Mesendoderm (in vitro differentiated cells): ENCODE measurements around the gene ADGRL3.

Source experiments
- DNase-seq: peaks from one replicate; pipeline ENCODE4 v3.0.0; 2013
- H2AK5ac ChIP-seq: 2 replicates; pipeline ENCODE4 v1.6.1; 2013; ENCODE audit warnings: low read length, inconsistent platforms
- H2BK120ac ChIP-seq: 2 replicates; pipeline ENCODE4 v1.6.1; 2013; ENCODE audit warnings: low read depth, mild to moderate bottlenecking, low read length, moderate library complexity, mixed read lengths
- H2BK15ac ChIP-seq: replicated peaks from 2 replicates; pipeline ENCODE4 v1.6.1; 2013; ENCODE audit warnings: low read depth, mild to moderate bottlenecking, moderate library complexity
- H2BK5ac ChIP-seq: 2 replicates; pipeline ENCODE4 v1.6.1; 2013; ENCODE audit warnings: low read length, inconsistent platforms
- H3K18ac ChIP-seq: 2 replicates; pipeline ENCODE4 v1.6.1; 2013; ENCODE audit warnings: mild to moderate bottlenecking, low read length, mixed read lengths
- H3K23ac ChIP-seq: one replicate; pipeline ENCODE4 v1.6.1; 2013; ENCODE audit warnings: low read length
- H3K27ac ChIP-seq: 2 replicates; pipeline ENCODE4 v1.5.1; 2013; ENCODE audit warnings: low read depth, mild to moderate bottlenecking, inconsistent platforms, low read length, moderate library complexity
- H3K27me3 ChIP-seq: 2 replicates; pipeline ENCODE4 v1.6.1; 2013; ENCODE audit warnings: low read length, control low read depth, mild to moderate bottlenecking, inconsistent platforms; ENCODE audit not compliant: insufficient read depth, poor library complexity
- H3K36me3 ChIP-seq: 2 replicates; pipeline ENCODE4 v1.6.1; 2013; ENCODE audit warnings: low read length, inconsistent platforms; ENCODE audit not compliant: control insufficient read depth, insufficient read depth
- H3K4ac ChIP-seq: one replicate; pipeline ENCODE4 v1.6.1; 2013; ENCODE audit warnings: low read depth, mild to moderate bottlenecking, low read length, moderate library complexity
- H3K4me1 ChIP-seq: 2 replicates; pipeline ENCODE4 v1.6.1; 2013; ENCODE audit warnings: low read depth, low read length, inconsistent platforms; ENCODE audit not compliant: control insufficient read depth
- H3K4me2 ChIP-seq: 2 replicates; pipeline ENCODE4 v1.6.1; 2013; ENCODE audit warnings: low read length
- H3K4me3 ChIP-seq: 2 replicates; pipeline ENCODE4 v1.5.1; 2013; ENCODE audit warnings: mild to moderate bottlenecking, low read length
- H3K56ac ChIP-seq: one replicate; pipeline ENCODE4 v1.6.1; 2013; ENCODE audit warnings: low read length
- H3K79me1 ChIP-seq: 2 replicates; pipeline ENCODE4 v1.6.1; 2013; ENCODE audit warnings: low read length, inconsistent platforms
- H3K79me2 ChIP-seq: 2 replicates; pipeline ENCODE4 v1.6.1; 2013; ENCODE audit warnings: mild to moderate bottlenecking, low read length; ENCODE audit not compliant: control insufficient read depth, insufficient read depth
- H3K9ac ChIP-seq: 2 replicates; pipeline ENCODE4 v1.6.1; 2013; ENCODE audit warnings: low read length, inconsistent platforms
- H4K5ac ChIP-seq: one replicate; pipeline ENCODE4 v1.6.1; 2013; ENCODE audit warnings: low read length
- H4K8ac ChIP-seq: one replicate; pipeline ENCODE4 v1.6.1; 2013; ENCODE audit warnings: low read depth, mild to moderate bottlenecking, control low read depth, low read length, moderate library complexity
- WGBS: extraction: QIAGEN DNeasy Blood & Tissue Kit; methylation state at CpG from one replicate; pipeline ENCODE4 v1.1.7; 2013; ENCODE audit warnings: low lambda C conversion rate, missing lambda C conversion rate; ENCODE audit not compliant: insufficient coverage; ENCODE audit errors: extremely low coverage; 5-methylcytosine and 5-hydroxymethylcytosine counted together

ADGRL3 gene

DNA sequence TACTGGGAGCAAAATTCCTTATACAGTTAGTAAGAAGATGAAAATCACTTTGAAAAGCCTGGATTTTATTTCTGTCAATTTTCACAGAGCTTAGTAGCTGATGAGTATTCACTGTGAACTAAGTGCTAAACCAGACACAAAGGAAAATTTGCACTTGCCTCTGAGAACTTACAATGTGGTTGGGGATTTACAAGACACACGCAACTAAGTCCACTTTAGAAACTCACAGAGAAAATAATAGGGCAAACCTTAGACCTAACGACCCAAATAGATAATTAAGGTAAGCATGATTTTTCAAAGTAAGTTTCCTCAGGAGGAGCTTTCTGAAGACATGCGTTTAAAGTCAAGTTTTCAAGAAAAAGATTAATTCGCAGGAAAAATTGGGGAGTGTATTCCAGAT, 708.9 kb downstream of the ADGRL3 start:
- Histone ChIP-seq H3K9ac (no peak overlapping the region), H3K79me2 (no peaks in the 10 kb centered on the region), H3K18ac (no peak overlapping the region), H3K4ac (no peak overlapping the region), H3K56ac (no peak overlapping the region), H3K23ac (no peak overlapping the region), H4K8ac (no peak overlapping the region), H2AK5ac (no peak overlapping the region), H3K79me1 (no peaks in the 10 kb centered on the region), H4K5ac (no peak overlapping the region), H2BK5ac (no peak overlapping the region), H2BK15ac (no peak overlapping the region), H3K27me3 (no peaks in the 10 kb centered on the region), H3K27ac (no peak overlapping the region), H2BK120ac (no peak overlapping the region), H3K36me3 (no peaks in the 10 kb centered on the region), H3K4me3 (no peak overlapping the region), H3K4me1 (peaks cover 2% of the 10 kb centered on the region), H3K4me2 (no peak overlapping the region)
- no CpG with 5 or more reads among the region's 4 CpGs for WGBS
- DNase-seq, result no peak

- no peak overlapping the region for H3K4me2 ChIP-seq
- H3K18ac ChIP-seq, result no peak overlapping the region
- no CpG with 5 or more reads among the region's 2 CpGs for WGBS
- no peaks in the 10 kb centered on the region for H3K27me3 ChIP-seq
- no peak overlapping the region for H2BK5ac ChIP-seq
- DNase-seq, result peak; percentile 23
- H2BK15ac ChIP-seq, result no peak overlapping the region
- no peak overlapping the region for H3K4ac ChIP-seq
- no peaks in the 10 kb centered on the region for H3K79me2 ChIP-seq
- H3K4me3 ChIP-seq, result no peak overlapping the region
- no peak overlapping the region for H4K5ac ChIP-seq
- H3K36me3 ChIP-seq, result no peaks in the 10 kb centered on the region
- H3K4me1 ChIP-seq, result peaks cover 2% of the 10 kb centered on the region
- no peak overlapping the region for H3K27ac ChIP-seq
- H3K23ac ChIP-seq, result no peak overlapping the region
- no peaks in the 10 kb centered on the region for H3K79me1 ChIP-seq
- H4K8ac ChIP-seq, result no peak overlapping the region
- H3K56ac ChIP-seq, result no peak overlapping the region
- H2AK5ac ChIP-seq, result no peak overlapping the region
- no peak overlapping the region for H3K9ac ChIP-seq
- no peak overlapping the region for H2BK120ac ChIP-seq
These were observed 711.2 kb downstream of the ADGRL3 start for GRCh38 chr4:61911313-61911756.

- H3K18ac ChIP-seq, result no peak overlapping the region
- no peaks in the 10 kb centered on the region for H3K36me3 ChIP-seq
- H3K27ac ChIP-seq, result no peak overlapping the region
- no peaks in the 10 kb centered on the region for H3K79me1 ChIP-seq
- H3K27me3 ChIP-seq, result no peaks in the 10 kb centered on the region
- no peak overlapping the region for H3K4me3 ChIP-seq
- H3K4me1 ChIP-seq, result peaks cover 5% of the 10 kb centered on the region
- no peak overlapping the region for H4K5ac ChIP-seq
- no peak overlapping the region for H2BK5ac ChIP-seq
- no peak overlapping the region for H3K23ac ChIP-seq
- no peak overlapping the region for H3K4ac ChIP-seq
- H3K79me2 ChIP-seq, result no peaks in the 10 kb centered on the region
- WGBS, result no CpG with 5 or more reads among the region's 2 CpGs
- no peak overlapping the region for H2BK120ac ChIP-seq
- no peak overlapping the region for H2AK5ac ChIP-seq
- H2BK15ac ChIP-seq, result no peak overlapping the region
- H3K56ac ChIP-seq, result no peak overlapping the region
- no peak overlapping the region for H3K9ac ChIP-seq
- no peak for DNase-seq
- H4K8ac ChIP-seq, result no peak overlapping the region
- no peak overlapping the region for H3K4me2 ChIP-seq
These were observed 713.5 kb downstream of the ADGRL3 start for GRCh38 chr4:61913619-61914018.

GRCh38 chr4:61915501-61915900, 715.4 kb downstream of the ADGRL3 start:
- no peak overlapping the region for H3K23ac ChIP-seq
- no peak overlapping the region for H3K4me2 ChIP-seq
- H3K9ac ChIP-seq, result no peak overlapping the region
- no peaks in the 10 kb centered on the region for H3K36me3 ChIP-seq
- H3K56ac ChIP-seq, result no peak overlapping the region
- H2BK5ac ChIP-seq, result no peak overlapping the region
- H3K79me2 ChIP-seq, result no peaks in the 10 kb centered on the region
- H3K4me1 ChIP-seq, result peaks cover 5% of the 10 kb centered on the region
- H4K5ac ChIP-seq, result no peak overlapping the region
- no peak overlapping the region for H2BK15ac ChIP-seq
- H2AK5ac ChIP-seq, result no peak overlapping the region
- no peaks in the 10 kb centered on the region for H3K27me3 ChIP-seq
- no peak overlapping the region for H2BK120ac ChIP-seq
- WGBS, result no CpG with 5 or more reads among the region's 1 CpG
- H3K4ac ChIP-seq, result no peak overlapping the region
- H3K27ac ChIP-seq, result no peak overlapping the region
- no peak for DNase-seq
- H4K8ac ChIP-seq, result no peak overlapping the region
- no peak overlapping the region for H3K4me3 ChIP-seq
- H3K18ac ChIP-seq, result no peak overlapping the region
- H3K79me1 ChIP-seq, result no peaks in the 10 kb centered on the region

GRCh38 chr4:61918507-61918906, 718.4 kb downstream of the ADGRL3 start:
- Histone ChIP-seq H3K4me3 (no peak overlapping the region), H3K4me2 (no peak overlapping the region), H3K23ac (no peak overlapping the region), H3K56ac (no peak overlapping the region), H3K27me3 (no peaks in the 10 kb centered on the region), H4K8ac (no peak overlapping the region), H3K79me1 (no peaks in the 10 kb centered on the region), H2BK120ac (no peak overlapping the region), H3K9ac (no peak overlapping the region), H3K4me1 (peaks cover 3% of the 10 kb centered on the region), H3K4ac (no peak overlapping the region), H3K36me3 (no peaks in the 10 kb centered on the region), H3K27ac (no peak overlapping the region), H3K79me2 (no peaks in the 10 kb centered on the region), H2AK5ac (no peak overlapping the region), H2BK15ac (no peak overlapping the region), H2BK5ac (no peak overlapping the region), H4K5ac (no peak overlapping the region), H3K18ac (no peak overlapping the region)
- no peak for DNase-seq

GRCh38 chr4:61918987-61919386, 718.9 kb downstream of the ADGRL3 start:
- Histone ChIP-seq H4K5ac (no peak overlapping the region), H3K79me2 (no peaks in the 10 kb centered on the region), H2BK15ac (no peak overlapping the region), H3K79me1 (no peaks in the 10 kb centered on the region), H3K4me2 (no peak overlapping the region), H3K23ac (no peak overlapping the region), H3K56ac (no peak overlapping the region), H3K4me1 (peaks cover 3% of the 10 kb centered on the region), H3K18ac (no peak overlapping the region), H3K4me3 (no peak overlapping the region), H3K36me3 (no peaks in the 10 kb centered on the region), H3K27ac (no peak overlapping the region), H2BK5ac (no peak overlapping the region), H3K9ac (no peak overlapping the region), H3K27me3 (no peaks in the 10 kb centered on the region), H2BK120ac (no peak overlapping the region), H3K4ac (no peak overlapping the region), H2AK5ac (no peak overlapping the region), H4K8ac (no peak overlapping the region)
- DNase-seq, result no peak
- no CpG with 5 or more reads among the region's 2 CpGs for WGBS
